AG08396 (cell line): Measurements from ENCODE around the gene S100A2.
"Not testable (repeated sequence)": the region's sequence is repeated elsewhere in the genome, so short reads cannot be mapped to it uniquely, and the experiment has no call there.

Source experiments
- DNase-seq: peaks from one replicate; pipeline ENCODE4 v3.0.0; 2012; ENCODE audit warnings: low spot score, mixed read lengths

S100A2 gene

DNA sequence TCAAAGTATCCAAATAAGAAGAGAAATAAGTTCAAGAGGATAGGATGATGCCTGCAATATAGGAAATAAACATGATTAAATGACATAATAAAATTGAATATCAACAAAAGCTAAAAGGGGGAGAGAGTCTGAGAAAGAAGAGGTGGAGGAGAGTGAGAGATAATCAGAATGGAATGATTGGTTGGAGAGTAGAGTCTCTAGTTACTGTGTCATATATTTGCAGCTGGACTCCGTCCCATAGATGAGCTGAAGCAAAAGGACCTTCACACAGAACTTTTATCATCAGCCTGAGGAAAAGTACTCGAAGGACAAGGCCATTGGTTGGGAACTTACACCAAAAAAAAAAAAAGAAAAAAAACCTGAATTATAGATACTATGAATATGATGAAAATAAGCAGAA is 22.8 kb upstream of the S100A2 start:
- DNase-seq, result no peak

DNA sequence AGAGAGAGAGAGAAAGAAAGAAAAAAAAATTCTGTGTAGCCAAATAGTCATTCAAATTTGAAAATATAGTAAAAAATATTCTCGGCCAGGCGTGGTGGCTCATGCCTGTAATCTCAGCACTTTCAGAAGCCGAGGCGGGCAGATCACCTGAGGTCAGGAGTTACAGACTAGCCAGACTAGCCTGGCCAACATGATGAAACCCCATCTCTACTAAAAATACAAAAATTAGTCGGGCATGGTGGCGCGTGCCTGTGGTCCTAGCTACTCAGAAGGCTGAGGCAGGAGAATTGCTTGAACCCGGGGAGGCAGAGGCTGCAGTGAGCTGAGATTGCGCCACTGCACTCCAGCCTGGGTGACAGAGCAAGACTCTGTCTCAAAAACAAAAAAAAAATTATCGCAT is 22.4 kb upstream of the S100A2 start:
- not testable (repeated sequence) for DNase-seq

- no peak for DNase-seq
These were observed 21.7 kb upstream of the S100A2 start for GRCh38 chr1:153587314-153587713.

DNA sequence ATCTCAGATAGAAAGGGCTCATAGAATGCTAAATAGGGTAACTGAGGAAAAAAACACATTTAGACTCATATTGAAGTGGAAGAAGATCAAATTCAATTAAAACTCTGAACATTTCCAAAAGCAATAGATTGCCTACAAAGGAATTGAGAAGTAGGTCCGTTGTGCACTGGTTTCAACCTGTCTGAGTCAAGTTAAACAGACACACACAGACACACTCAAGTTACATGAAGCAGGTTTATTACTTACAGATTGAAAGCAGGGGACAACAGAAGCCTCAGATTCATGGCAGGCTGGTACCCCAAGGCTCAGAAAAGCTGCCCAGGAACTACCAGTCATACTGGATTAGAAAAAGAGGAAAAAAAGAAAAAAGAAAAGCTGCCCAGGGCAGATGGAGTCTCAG is 20.7 kb upstream of the S100A2 start:
- no peak for DNase-seq

DNA sequence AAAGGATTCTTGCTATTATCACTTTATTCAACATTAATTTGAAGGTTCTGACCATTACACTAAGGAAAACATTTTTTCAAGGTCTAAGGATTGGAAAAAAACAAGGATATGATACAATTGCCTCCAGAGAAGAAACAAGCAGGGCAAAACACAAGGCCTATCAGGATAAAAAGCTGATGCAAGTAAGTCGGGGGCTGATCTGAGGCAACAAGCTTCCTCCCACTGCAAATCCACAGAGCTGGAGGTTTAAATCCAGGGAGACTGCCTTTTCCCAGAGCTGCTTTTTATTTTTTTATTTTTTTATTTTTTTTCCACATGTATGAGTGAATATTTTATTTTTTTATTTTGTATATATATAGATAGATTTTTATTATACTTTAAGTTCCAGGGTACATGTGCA is 19.4 kb upstream of the S100A2 start:
- DNase-seq, result no peak

DNA sequence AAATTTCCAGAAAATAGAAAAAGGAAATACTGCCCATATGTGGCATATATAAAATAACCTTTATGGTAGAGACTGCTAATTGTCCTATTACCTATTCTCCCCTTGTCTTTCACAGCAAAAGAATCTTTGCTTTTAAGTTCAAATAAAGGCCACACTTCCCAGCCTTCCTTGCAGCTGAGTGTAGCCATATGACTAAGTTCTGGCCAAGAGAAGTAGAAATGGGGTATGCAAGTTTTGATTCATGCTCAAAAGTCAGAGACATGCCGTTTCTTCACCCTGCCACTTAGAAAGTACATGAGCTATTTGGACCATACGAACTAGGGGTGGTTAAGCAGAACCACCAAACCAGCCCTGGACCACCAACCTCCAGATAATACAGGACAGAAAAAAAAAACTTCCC is 18.3 kb upstream of the S100A2 start:
- no peak for DNase-seq

DNA sequence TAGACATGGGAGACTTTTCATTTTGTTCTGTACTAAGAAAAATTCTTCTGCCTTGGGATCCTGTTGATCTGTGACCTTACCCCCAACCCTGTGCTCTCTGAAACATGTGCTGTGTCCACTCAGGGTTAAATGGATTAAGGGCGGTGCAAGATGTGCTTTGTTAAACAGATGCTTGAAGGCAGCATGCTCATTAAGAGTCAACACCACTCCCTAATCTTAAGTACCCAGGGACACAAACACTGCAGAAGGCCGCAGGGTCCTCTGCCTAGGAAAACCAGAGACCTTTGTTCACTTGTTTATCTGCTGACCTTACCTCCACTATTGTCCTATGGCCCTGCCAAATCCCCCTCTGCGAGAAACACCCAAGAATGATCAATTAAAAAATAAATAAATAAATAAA is 17.9 kb upstream of the S100A2 start:
- DNase-seq, result not testable (repeated sequence)

- not testable (repeated sequence) for DNase-seq
These were observed 17.2 kb upstream of the S100A2 start for GRCh38 chr1:153582836-153583235.

DNA sequence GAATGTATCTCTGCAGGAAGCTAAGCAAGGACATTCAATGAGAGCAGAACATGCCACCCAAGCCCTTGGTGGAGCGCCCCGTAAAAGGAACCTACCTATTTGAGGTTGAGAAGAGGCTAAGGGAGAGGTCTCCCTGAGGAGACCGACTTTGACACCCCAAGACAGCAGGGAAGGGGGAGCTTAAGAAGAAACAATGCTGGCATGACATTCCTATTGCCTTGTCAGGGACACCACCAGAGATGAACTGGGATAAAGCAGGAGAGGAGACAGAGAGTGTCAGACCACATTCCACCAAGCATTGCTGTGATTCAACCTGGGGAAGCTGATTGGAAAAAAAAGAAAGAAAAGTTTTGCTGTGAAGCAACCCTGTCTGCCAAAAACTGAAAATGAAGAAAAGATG is 13.3 kb upstream of the S100A2 start:
- no peak for DNase-seq

GRCh38 chr1:153578490-153578889 is 12.8 kb upstream of the S100A2 start:
- peak; percentile 45 for DNase-seq

DNA sequence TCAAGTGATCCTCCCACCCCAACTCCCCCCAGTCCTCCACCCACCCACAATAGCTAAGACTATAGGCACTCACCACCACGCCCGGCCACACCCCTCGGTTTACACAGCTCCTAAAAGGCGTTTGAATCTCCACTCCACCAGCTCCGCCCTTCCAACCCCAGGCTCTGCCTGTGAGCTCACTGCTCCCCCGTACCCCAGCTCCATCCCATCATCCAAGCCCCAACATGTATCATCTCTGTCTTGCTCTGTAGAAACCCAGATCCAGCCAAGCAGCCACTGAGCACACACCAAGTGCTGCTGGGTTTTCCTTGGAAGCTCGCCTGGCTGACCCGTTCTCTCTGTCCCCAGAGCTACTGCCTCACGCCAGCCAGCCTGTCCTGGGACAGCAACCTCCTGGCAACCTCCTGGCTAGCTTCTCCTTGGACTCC is 12.0 kb upstream of the S100A2 start:
- DNase-seq, result no peak

GRCh38 chr1:153577138-153577537 is 11.5 kb upstream of the S100A2 start:
- DNase-seq, result no peak

DNA sequence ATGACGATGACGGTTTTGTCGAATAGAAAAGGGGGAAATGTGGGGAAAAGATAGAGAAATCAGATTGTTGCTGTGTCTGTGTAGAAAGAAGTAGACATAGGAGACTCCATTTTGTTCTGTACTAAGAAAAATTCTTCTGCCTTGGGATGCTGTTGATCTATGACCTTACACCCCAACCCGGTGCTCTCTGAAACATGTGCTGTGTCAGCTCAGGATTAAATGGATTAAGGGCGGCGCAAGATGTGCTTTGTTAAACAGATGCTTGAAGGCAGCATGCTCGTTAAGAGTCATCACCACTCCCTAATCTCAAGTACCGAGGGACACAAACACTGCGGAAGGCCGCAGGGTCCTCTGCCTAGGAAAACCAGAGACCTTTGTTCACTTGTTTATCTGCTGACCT is 9.9 kb upstream of the S100A2 start:
- DNase-seq, result not testable (repeated sequence)

DNA sequence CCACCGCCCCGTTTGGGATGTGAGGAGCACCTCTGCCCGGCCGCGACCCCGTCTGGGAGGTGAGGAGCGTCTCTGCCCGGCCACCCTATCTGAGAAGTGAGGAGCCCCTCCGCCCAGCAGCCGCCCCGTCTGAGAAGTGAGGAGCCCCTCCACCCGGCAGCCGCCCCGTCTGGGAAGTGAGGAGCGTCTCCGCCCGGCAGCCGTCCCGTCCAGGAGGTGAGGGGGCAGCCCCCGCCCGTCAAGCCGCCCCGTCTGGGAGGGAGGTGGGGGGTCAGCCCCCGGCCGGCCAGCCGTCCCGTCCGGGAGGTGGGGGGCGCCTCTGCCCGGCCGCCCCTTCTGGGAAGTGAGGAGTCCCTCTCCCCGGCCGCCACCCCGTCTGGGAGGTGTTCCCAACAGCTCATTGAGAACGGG is 9.4 kb upstream of the S100A2 start:
- DNase-seq, result not testable (repeated sequence)

DNA sequence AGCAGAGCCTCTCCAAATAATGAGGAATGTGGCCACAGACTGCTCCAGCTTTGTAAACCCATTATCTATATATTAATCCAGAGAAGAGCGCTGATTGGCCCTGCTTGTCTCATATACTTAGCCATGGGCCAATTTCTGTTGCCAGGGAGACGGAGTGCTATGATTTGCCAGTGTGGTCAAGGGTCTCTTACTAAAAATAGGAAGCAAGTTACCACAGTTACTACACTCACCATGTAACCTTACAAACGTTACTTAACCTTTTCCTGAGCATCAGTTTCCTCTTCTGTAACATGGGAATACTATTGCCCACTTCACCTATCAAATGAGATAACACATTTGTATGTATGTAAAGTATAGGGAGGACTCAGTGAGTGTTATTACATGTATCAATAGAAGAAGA is 7.7 kb upstream of the S100A2 start:
- DNase-seq, result no peak

GRCh38 chr1:153572569-153573015 is 6.9 kb upstream of the S100A2 start:
- DNase-seq, result peak; percentile 84

DNA sequence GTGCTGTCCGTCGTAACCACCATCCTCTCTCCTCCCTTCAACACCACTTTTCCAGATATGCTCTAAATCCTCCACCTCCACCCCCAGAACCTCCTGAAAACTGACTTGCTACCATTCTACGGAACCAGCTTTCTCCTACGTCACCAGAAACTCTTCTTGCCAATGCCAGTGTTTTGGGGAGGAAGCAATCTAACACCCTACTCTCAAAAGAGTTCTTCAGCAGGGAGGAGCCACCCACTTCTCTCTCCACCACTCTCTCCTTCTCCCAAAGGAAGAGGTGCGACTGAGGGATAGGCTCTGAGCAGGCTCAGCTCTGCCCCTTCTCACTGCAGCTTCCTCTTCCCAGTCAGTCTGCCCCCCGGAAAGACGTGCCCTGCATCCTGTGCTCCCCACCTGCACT is 6.1 kb upstream of the S100A2 start:
- DNase-seq, result no peak

- no peak for DNase-seq
These were observed 5.2 kb upstream of the S100A2 start for GRCh38 chr1:153570874-153571273.

DNA sequence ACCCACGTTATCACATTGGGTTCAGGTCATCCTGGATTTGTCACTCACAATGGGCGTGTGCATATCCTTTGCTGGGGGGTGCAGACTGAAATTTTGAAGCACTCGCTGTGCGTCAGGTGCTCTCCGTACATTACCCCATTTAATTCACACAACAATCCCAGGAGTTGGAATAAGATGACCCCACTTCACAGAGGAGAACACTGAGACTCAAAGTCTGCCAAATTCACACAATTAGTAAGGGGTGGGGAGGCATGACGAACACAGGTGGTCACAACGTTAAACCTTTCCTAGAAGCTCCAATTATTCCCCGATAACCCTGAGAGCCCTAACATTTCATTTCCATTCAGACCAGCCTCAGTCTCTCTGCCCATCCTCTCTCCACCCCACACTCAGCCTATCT is 3.8 kb upstream of the S100A2 start:
- DNase-seq, result no peak

DNA sequence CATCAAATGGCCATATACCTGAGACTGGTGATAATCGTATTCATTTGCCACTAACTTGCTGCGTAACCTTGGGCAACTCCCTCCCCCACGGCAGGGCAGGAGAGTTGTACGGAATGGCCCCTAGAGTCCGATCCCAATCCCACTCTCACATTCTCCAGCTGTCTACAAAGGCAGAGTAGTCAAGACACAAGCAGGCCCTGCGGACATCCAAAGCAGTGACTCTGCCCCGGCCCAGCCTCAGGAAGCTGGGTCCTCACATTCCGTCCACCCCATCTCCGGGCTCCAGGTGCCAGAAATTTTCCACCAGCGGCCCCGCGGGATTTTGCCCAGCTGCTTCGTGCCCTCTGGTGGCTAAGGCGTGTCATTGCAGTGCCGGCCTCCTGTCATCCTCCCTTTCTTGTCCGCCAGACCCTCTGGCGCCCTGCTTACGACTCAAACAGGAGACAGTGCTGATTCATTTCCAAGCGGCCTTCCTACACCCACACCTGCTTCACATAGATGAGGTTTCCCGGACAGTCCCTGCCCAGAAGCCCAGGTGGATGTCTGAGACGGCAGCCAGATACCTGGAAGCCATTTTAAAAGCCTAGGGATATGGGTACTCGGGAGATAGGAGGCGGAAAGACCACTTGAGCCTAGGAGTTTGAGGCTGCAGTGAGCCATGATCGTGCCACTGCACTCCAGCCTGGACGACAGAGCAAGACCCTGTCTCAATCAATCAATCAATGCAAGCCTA is 2.9 kb upstream of the S100A2 start:
- DNase-seq, result peak; percentile 87

DNA sequence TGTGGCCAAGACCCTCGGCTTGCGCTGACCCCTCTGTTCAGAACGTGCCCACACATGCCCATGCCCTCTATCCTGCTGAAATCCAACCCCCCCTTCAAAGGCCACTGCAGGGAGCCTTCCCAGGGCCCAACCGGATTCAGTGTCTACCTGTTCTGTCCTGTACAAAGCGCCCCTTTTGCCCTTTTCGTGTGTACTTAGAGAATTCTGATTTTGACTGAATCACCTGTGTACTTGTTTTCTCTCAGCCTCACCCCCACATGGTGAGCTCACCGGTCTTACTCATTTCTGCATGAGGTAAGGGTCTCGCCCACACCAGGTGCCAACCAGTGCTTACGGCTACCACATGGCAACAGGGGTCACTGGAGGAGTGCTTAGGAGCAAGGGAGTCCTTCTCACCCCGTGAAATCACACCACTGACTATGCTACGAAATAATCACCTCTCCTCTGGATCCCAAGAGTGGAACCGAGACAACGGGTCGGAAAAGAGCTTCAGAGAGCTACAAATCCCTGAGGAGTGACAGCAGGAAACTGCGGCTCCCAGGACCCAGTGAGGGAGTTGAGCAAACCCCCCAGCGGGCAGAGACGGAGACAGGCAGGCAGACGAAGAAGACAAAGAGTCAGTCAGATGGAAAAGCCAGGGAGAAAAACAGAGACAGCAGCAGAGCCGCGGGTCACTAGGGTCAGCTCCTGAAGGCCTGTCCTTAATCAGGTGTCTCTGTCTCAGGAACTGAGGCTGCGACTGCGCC is 2.1 kb upstream of the S100A2 start:
- DNase-seq, result no peak

DNA sequence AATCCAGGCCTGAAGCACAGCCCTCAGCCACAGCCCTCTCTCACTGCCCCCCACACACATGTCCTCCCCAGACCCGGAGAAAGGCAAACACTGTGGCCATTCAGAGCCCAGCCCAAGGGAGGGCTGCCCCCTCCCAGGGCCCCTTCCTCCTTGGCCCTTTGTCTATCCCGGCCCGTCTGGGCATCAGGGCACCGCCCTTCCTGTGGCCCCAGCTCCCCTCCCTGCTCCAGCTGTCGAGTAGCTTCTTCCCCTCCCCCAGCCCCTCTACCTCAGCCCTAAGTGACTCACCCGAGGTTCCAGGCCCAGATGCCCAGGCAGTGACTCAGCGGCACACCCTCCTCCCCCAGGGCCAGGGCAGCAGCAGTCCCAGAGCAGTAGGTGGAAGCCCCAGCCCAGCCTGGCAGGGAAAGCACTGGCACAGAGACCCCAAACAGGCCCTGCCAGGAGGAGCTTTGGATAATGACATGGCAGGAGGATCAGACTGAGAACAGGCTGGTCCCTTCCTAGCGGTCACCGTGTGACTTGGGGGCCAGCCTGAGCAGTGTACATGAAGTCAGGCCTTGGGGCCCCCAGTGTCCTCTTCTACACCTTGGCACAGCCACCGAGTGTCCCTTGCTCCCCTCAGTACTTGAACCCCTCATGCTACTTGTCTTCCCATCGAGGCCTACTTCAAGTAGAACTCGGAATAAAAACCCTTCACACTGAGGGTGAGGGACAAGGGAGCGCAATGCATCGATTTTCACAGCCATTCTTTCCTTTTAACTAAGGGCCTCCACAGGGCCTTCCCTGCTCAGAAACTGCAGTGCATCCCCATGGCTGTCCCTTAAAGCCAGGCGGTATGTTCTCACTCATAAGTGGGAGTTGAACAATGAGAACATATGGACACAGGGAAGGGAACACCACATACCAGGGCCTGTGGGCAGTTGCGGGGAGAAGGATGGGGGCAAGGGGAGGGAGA is 1.0 kb upstream of the S100A2 start:
- DNase-seq, result peak; percentile 97
